Activated T-cell treated with anti-CD3 and anti-CD28 coated beads, Interleukin-2, amount 50 U/mL, for 24 hours (primary cell): Measurements from ENCODE around the gene SOCS7.
A peak's percentile ranks its signal among the peaks of the same experiment; 100 is the strongest.

Source experiments
- DNase-seq: peaks from one replicate; pipeline ENCODE4 v3.0.0-alpha.2; 2020
- H3K27ac Mint-ChIP-seq: 2 replicates; pipeline ENCODE4 v1.8.0; 2020; ENCODE audit warnings: mild to moderate bottlenecking, mixed read lengths
- H3K27me3 Mint-ChIP-seq: 2 replicates; pipeline ENCODE4 v1.8.0; 2020; ENCODE audit warnings: mixed read lengths
- H3K36me3 Mint-ChIP-seq: 2 replicates; pipeline ENCODE4 v1.8.0; 2020; ENCODE audit warnings: low read depth, mixed read lengths
- H3K4me1 Mint-ChIP-seq: 2 replicates; pipeline ENCODE4 v1.8.0; 2020; ENCODE audit warnings: low read depth, mixed read lengths
- H3K4me3 Mint-ChIP-seq: 2 replicates; pipeline ENCODE4 v1.8.0; 2020; ENCODE audit warnings: mild to moderate bottlenecking, moderate library complexity, mixed read lengths
- H3K9me3 Mint-ChIP-seq: 2 replicates; pipeline ENCODE4 v1.8.0; 2020; ENCODE audit warnings: mixed read lengths

SOCS7 gene

GRCh38 chr17:38345743-38346142, 5.9 kb upstream of the SOCS7 start:
- Mint-ChIP-seq H3K9me3 (no peaks in the 10 kb centered on the region), H3K27ac (no peak overlapping the region), H3K27me3 (no peaks in the 10 kb centered on the region), H3K36me3 (no peaks in the 10 kb centered on the region), H3K4me1 (peaks cover 9% of the 10 kb centered on the region), H3K4me3 (no peak overlapping the region)
- DNase-seq, result no peak

DNA sequence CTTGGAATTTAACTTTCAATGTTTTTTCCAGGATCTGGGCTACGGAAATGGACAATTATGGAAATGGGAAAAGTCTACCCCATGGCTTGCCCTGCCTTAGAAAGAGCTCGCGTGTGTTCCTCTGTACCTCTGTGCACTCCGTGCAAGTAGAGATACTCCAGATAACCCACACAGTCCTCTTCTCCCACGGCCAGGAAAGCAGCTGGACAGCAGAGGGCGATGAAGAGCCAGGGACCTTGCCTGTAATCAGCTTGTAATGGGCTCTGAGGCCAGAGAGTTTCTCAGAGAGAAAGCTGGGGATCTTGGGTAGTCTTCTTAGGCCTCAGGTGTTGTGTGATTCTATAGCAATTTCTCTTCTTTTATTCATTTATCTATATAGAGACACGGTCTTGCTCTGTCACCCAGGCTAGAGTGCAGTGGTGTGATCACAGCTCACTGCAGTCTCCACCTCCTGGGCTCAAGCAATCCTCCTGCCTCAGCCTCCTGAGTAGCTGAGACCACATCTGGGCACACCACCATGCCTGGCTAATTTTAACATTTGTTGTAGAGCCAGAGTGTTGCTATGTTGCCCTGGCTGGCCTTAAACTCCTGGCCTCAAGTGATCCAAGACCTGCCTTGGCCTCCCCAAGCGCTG, 2.4 kb upstream of the SOCS7 start:
- Mint-ChIP-seq H3K27me3 (no peaks in the 10 kb centered on the region), H3K4me1 (peaks cover 30% of the 10 kb centered on the region), H3K36me3 (no peaks in the 10 kb centered on the region), H3K4me3 (no peak overlapping the region), H3K9me3 (no peaks in the 10 kb centered on the region), H3K27ac (no peak overlapping the region)
- DNase-seq, result peak; percentile 88

DNA sequence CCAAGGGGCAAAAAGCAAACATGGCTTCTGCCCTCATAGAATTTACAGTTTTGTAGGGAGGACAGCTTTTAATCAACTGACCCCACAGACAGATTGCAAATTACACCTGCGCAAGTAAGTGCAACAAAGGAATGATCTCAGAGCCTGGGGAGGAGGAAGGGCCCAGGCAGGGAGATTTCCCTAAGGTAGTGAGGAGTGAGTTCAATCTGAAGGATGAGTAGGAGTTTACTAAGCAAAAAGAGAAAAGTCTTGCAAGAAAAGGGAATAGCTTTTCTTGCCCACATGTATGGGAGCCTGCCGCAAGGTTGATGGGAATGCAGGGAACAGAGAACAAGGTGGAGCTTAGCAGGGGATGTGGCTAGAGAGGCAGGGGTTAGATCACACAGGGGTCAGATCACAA, 1.6 kb upstream of the SOCS7 start:
- Mint-ChIP-seq H3K9me3 (no peaks in the 10 kb centered on the region), H3K27ac (no peak overlapping the region), H3K36me3 (no peaks in the 10 kb centered on the region), H3K4me3 (no peak overlapping the region), H3K27me3 (no peaks in the 10 kb centered on the region), H3K4me1 (peaks cover 39% of the 10 kb centered on the region)
- no peak for DNase-seq

DNA sequence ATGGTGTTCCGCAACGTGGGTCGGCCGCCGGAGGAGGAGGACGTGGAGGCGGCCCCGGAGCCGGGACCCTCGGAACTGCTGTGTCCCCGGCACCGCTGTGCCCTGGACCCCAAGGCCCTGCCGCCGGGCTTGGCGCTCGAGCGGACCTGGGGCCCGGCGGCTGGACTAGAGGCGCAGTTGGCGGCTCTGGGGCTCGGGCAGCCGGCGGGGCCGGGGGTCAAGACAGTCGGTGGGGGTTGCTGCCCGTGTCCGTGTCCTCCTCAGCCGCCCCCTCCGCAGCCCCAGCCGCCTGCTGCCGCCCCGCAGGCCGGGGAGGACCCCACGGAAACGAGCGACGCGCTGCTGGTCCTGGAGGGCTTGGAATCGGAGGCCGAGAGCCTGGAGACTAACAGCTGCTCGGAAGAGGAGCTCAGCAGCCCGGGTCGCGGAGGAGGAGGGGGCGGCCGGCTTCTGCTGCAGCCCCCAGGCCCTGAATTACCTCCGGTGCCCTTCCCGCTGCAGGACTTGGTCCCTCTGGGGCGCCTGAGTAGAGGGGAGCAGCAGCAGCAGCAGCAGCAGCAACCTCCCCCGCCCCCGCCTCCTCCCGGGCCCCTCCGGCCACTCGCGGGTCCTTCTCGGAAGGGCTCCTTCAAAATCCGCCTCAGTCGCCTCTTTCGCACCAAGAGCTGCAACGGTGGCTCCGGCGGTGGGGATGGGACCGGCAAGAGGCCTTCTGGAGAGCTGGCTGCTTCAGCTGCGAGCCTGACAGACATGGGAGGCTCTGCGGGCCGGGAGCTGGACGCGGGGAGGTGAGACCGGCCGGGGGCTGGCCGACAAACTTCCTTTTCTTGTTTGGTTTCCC, 821 bp downstream of the SOCS7 start:
- Mint-ChIP-seq H3K4me3 (peak overlapping the region; percentile 78), H3K4me1 (peaks cover 57% of the 10 kb centered on the region), H3K36me3 (no peaks in the 10 kb centered on the region), H3K27ac (no peak overlapping the region), H3K9me3 (no peaks in the 10 kb centered on the region), H3K27me3 (no peaks in the 10 kb centered on the region)
- DNase-seq, result peak; percentile 58

DNA sequence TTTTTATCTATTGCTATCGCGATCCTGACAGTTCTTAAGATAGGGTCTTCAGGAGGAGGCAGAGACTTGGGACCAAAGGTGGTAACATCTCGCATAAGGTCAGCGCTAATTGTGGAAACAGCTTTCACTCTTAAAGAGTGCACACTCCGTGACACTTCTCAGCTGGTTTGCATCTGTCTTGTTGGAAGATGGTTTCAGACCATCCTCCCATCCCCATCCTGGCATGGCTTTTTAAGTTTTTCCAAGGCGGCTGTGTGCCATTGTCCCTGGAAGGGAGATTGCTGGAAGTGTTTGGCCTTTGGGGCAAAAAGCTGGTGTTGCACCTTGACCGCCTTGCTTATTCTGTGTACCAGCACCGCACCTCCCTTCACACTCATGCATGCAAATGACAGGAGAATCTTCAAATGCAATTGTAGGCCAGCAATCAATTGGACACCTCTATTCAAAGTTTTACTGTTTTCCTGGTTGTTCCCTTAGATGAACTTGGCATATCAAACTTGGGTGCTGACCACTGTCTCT, 1.5 kb downstream of the SOCS7 start:
- Mint-ChIP-seq H3K27ac (peak overlapping the region; percentile 16), H3K36me3 (no peaks in the 10 kb centered on the region), H3K9me3 (no peaks in the 10 kb centered on the region), H3K4me3 (peak overlapping the region; percentile 78), H3K27me3 (no peaks in the 10 kb centered on the region), H3K4me1 (peaks cover 61% of the 10 kb centered on the region)
- DNase-seq, result no peak

- Mint-ChIP-seq H3K36me3 (no peaks in the 10 kb centered on the region), H3K27ac (no peak overlapping the region), H3K4me1 (peaks cover 61% of the 10 kb centered on the region), H3K9me3 (no peaks in the 10 kb centered on the region), H3K27me3 (no peaks in the 10 kb centered on the region), H3K4me3 (peak overlapping the region; percentile 78)
- no peak for DNase-seq
Measured at GRCh38 chr17:38353668-38354067, 2.0 kb downstream of the SOCS7 start.

GRCh38 chr17:38354466-38354865, 2.8 kb downstream of the SOCS7 start:
- no peak for DNase-seq
- Mint-ChIP-seq H3K4me3 (peak overlapping the region; percentile 78), H3K4me1 (peaks cover 55% of the 10 kb centered on the region), H3K36me3 (peaks cover 2% of the 10 kb centered on the region), H3K9me3 (no peaks in the 10 kb centered on the region), H3K27ac (no peak overlapping the region), H3K27me3 (no peaks in the 10 kb centered on the region)

- no peak for DNase-seq
- Mint-ChIP-seq H3K4me3 (no peak overlapping the region), H3K36me3 (peaks cover 2% of the 10 kb centered on the region), H3K27me3 (no peaks in the 10 kb centered on the region), H3K27ac (no peak overlapping the region), H3K9me3 (no peaks in the 10 kb centered on the region), H3K4me1 (peaks cover 55% of the 10 kb centered on the region)
Measured at GRCh38 chr17:38355251-38355650, 3.6 kb downstream of the SOCS7 start.

- Mint-ChIP-seq H3K27me3 (no peaks in the 10 kb centered on the region), H3K27ac (no peak overlapping the region), H3K4me1 (peaks cover 45% of the 10 kb centered on the region), H3K36me3 (peaks cover 9% of the 10 kb centered on the region), H3K9me3 (no peaks in the 10 kb centered on the region), H3K4me3 (no peak overlapping the region)
- DNase-seq, result no peak
Measured at GRCh38 chr17:38357486-38358123, 6.0 kb downstream of the SOCS7 start.

- no peaks in the 10 kb centered on the region for H3K9me3 Mint-ChIP-seq
- DNase-seq, result no peak
- no peaks in the 10 kb centered on the region for H3K27me3 Mint-ChIP-seq
- H3K36me3 Mint-ChIP-seq, result peaks cover 14% of the 10 kb centered on the region
- H3K4me3 Mint-ChIP-seq, result no peak overlapping the region
- H3K4me1 Mint-ChIP-seq, result peaks cover 34% of the 10 kb centered on the region
- H3K27ac Mint-ChIP-seq, result no peak overlapping the region
Measured at GRCh38 chr17:38358586-38359513, 7.2 kb downstream of the SOCS7 start.

- Mint-ChIP-seq H3K4me3 (no peak overlapping the region), H3K4me1 (peaks cover 9% of the 10 kb centered on the region), H3K27me3 (no peaks in the 10 kb centered on the region), H3K9me3 (no peaks in the 10 kb centered on the region), H3K36me3 (peaks cover 34% of the 10 kb centered on the region), H3K27ac (no peak overlapping the region)
- DNase-seq, result no peak
Measured at GRCh38 chr17:38361694-38362465, 10.2 kb downstream of the SOCS7 start.

DNA sequence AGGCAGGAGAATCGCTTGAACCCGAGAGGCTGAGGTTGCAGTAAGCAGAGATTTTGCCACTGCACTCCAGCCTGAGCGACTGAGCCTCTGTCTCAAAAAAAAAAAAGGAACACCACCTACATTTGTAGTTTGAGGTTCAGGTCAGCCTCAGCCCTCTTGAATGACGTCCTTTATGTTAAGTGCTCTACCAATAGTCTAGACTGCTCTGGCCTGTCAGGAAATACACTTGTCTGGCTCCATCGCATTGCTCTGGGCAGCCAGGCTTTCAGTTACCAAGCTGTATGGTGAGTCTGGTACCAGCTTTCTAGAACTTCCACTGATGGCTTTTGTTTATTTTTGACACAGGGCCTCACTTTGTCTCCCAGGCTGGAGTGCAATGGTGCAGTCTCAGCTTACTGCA, 11.4 kb downstream of the SOCS7 start:
- Mint-ChIP-seq H3K36me3 (peaks cover 41% of the 10 kb centered on the region), H3K27ac (no peak overlapping the region), H3K9me3 (no peaks in the 10 kb centered on the region), H3K27me3 (no peaks in the 10 kb centered on the region), H3K4me3 (no peak overlapping the region), H3K4me1 (no peaks in the 10 kb centered on the region)
- no peak for DNase-seq

- Mint-ChIP-seq H3K36me3 (peaks cover 55% of the 10 kb centered on the region), H3K9me3 (no peaks in the 10 kb centered on the region), H3K27ac (no peak overlapping the region), H3K4me3 (no peak overlapping the region), H3K27me3 (no peaks in the 10 kb centered on the region), H3K4me1 (no peaks in the 10 kb centered on the region)
- DNase-seq, result no peak
Measured at GRCh38 chr17:38364741-38365140, 13.1 kb downstream of the SOCS7 start.
